ENCODE results near the gene OSBPL8. TPM values are rescaled to one million over a fixed set of nuclear protein-coding genes. Genes with fewer than 3 reads are reported as not detected.
"Not testable (repeated sequence)": the region's sequence is repeated elsewhere in the genome, so short reads cannot be mapped to it uniquely, and the experiment has no call there.

OSBPL8 gene
- polyA plus RNA-seq, 1 donor, result 24.9 TPM

- H3K27me3 ChIP-seq (ENCODE audit: control insufficient read depth, insufficient read depth, low read length), result no peaks in the 10 kb centered on the region
- DNase-seq, result no peak
- no peak overlapping the region for H3K4me3 ChIP-seq (ENCODE audit: low read length)
- no peak overlapping the region for H3K27ac ChIP-seq (ENCODE audit: low read length)
- H3K4me1 ChIP-seq (ENCODE audit: control insufficient read depth, insufficient read depth, low read length), result no peaks in the 10 kb centered on the region
- H3K36me3 ChIP-seq (ENCODE audit: control insufficient read depth, insufficient read depth, low read length), result peaks cover 8% of the 10 kb centered on the region
- H3K9me3 ChIP-seq (ENCODE audit: control insufficient read depth, low read depth, low read length), result no peaks in the 10 kb centered on the region
These were observed 183.6 kb downstream of the OSBPL8 start for GRCh38 chr12:76375939-76376338.

- H3K27ac ChIP-seq (ENCODE audit: low read length), result no peak overlapping the region
- WGBS (ENCODE audit: insufficient coverage, low lambda C conversion rate), result no CpG with 5 or more reads among the region's 1 CpG
- H3K36me3 ChIP-seq (ENCODE audit: control insufficient read depth, insufficient read depth, low read length), result peaks cover 8% of the 10 kb centered on the region
These were observed 184.1 kb downstream of the OSBPL8 start for GRCh38 chr12:76375470-76375869.

GRCh38 chr12:76374386-76375020, 185.1 kb downstream of the OSBPL8 start:
- Histone ChIP-seq H3K27me3 (ENCODE audit: control insufficient read depth, insufficient read depth, low read length) (no peaks in the 10 kb centered on the region), H3K4me3 (ENCODE audit: low read length) (no peak overlapping the region), H3K4me1 (ENCODE audit: control insufficient read depth, insufficient read depth, low read length) (no peaks in the 10 kb centered on the region), H3K36me3 (ENCODE audit: control insufficient read depth, insufficient read depth, low read length) (peaks cover 10% of the 10 kb centered on the region), H3K9me3 (ENCODE audit: control insufficient read depth, low read depth, low read length) (no peaks in the 10 kb centered on the region), H3K27ac (ENCODE audit: low read length) (no peak overlapping the region)
- WGBS (ENCODE audit: insufficient coverage, low lambda C conversion rate), result no CpG with 5 or more reads among the region's 1 CpG
- no peak for DNase-seq

More at GRCh38 chr12:76375470-76375869, 184.1 kb downstream of the OSBPL8 start:
- Histone ChIP-seq H3K4me1 (ENCODE audit: control insufficient read depth, insufficient read depth, low read length) (no peaks in the 10 kb centered on the region), H3K27me3 (ENCODE audit: control insufficient read depth, insufficient read depth, low read length) (no peaks in the 10 kb centered on the region), H3K9me3 (ENCODE audit: control insufficient read depth, low read depth, low read length) (no peaks in the 10 kb centered on the region), H3K4me3 (ENCODE audit: low read length) (no peak overlapping the region)
- DNase-seq, result no peak

- DNase-seq, result no peak
- Histone ChIP-seq H3K27me3 (ENCODE audit: control insufficient read depth, insufficient read depth, low read length) (no peaks in the 10 kb centered on the region), H3K36me3 (ENCODE audit: control insufficient read depth, insufficient read depth, low read length) (peaks cover 23% of the 10 kb centered on the region), H3K9me3 (ENCODE audit: control insufficient read depth, low read depth, low read length) (peaks cover 3% of the 10 kb centered on the region), H3K4me1 (ENCODE audit: control insufficient read depth, insufficient read depth, low read length) (no peaks in the 10 kb centered on the region), H3K27ac (ENCODE audit: low read length) (no peak overlapping the region), H3K4me3 (ENCODE audit: low read length) (no peak overlapping the region)
- no CpG with 5 or more reads among the region's 1 CpG for WGBS (ENCODE audit: insufficient coverage, low lambda C conversion rate)
These were observed 191.3 kb downstream of the OSBPL8 start for GRCh38 chr12:76368230-76368629.

GRCh38 chr12:76366163-76366562, 193.4 kb downstream of the OSBPL8 start:
- Histone ChIP-seq H3K27me3 (ENCODE audit: control insufficient read depth, insufficient read depth, low read length) (no peaks in the 10 kb centered on the region), H3K36me3 (ENCODE audit: control insufficient read depth, insufficient read depth, low read length) (peaks cover 23% of the 10 kb centered on the region), H3K4me1 (ENCODE audit: control insufficient read depth, insufficient read depth, low read length) (no peaks in the 10 kb centered on the region), H3K9me3 (ENCODE audit: control insufficient read depth, low read depth, low read length) (peaks cover 3% of the 10 kb centered on the region), H3K27ac (ENCODE audit: low read length) (no peak overlapping the region), H3K4me3 (ENCODE audit: low read length) (no peak overlapping the region)
- 100% methylated on average over 1 of the region's 1 CpG for WGBS (ENCODE audit: insufficient coverage, low lambda C conversion rate)
- DNase-seq, result no peak

GRCh38 chr12:76364131-76364530, 195.4 kb downstream of the OSBPL8 start:
- not testable (repeated sequence) for H3K27me3 ChIP-seq (ENCODE audit: control insufficient read depth, insufficient read depth, low read length); H3K27ac ChIP-seq (ENCODE audit: low read length); DNase-seq; H3K9me3 ChIP-seq (ENCODE audit: control insufficient read depth, low read depth, low read length); H3K4me3 ChIP-seq (ENCODE audit: low read length); H3K4me1 ChIP-seq (ENCODE audit: control insufficient read depth, insufficient read depth, low read length)
- peaks cover 20% of the 10 kb centered on the region for H3K36me3 ChIP-seq (ENCODE audit: control insufficient read depth, insufficient read depth, low read length)
- no CpG with 5 or more reads among the region's 5 CpGs for WGBS (ENCODE audit: insufficient coverage, low lambda C conversion rate)

- H3K9me3 ChIP-seq (ENCODE audit: control insufficient read depth, low read depth, low read length), result no peaks in the 10 kb centered on the region
- H3K36me3 ChIP-seq (ENCODE audit: control insufficient read depth, insufficient read depth, low read length), result peaks cover 7% of the 10 kb centered on the region
- no peak overlapping the region for H3K27ac ChIP-seq (ENCODE audit: low read length)
- H3K27me3 ChIP-seq (ENCODE audit: control insufficient read depth, insufficient read depth, low read length), result no peaks in the 10 kb centered on the region
- H3K4me1 ChIP-seq (ENCODE audit: control insufficient read depth, insufficient read depth, low read length), result no peaks in the 10 kb centered on the region
- DNase-seq, result no peak
- H3K4me3 ChIP-seq (ENCODE audit: low read length), result no peak overlapping the region
- no CpG with 5 or more reads among the region's 9 CpGs for WGBS (ENCODE audit: insufficient coverage, low lambda C conversion rate)
These were observed 199.3 kb downstream of the OSBPL8 start for GRCh38 chr12:76360316-76360715.

GRCh38 chr12:76356071-76356470, 203.5 kb downstream of the OSBPL8 start:
- WGBS (ENCODE audit: insufficient coverage, low lambda C conversion rate), result no CpG with 5 or more reads among the region's 1 CpG
- Histone ChIP-seq H3K4me1 (ENCODE audit: control insufficient read depth, insufficient read depth, low read length) (no peaks in the 10 kb centered on the region), H3K36me3 (ENCODE audit: control insufficient read depth, insufficient read depth, low read length) (peaks cover 5% of the 10 kb centered on the region), H3K9me3 (ENCODE audit: control insufficient read depth, low read depth, low read length) (no peaks in the 10 kb centered on the region), H3K4me3 (ENCODE audit: low read length) (no peak overlapping the region), H3K27me3 (ENCODE audit: control insufficient read depth, insufficient read depth, low read length) (no peaks in the 10 kb centered on the region), H3K27ac (ENCODE audit: low read length) (no peak overlapping the region)
- DNase-seq, result no peak

- 18% methylated on average over 2 of the region's 49 CpGs for WGBS (ENCODE audit: insufficient coverage, low lambda C conversion rate)
- H3K9me3 ChIP-seq (ENCODE audit: control insufficient read depth, low read depth, low read length), result no peaks in the 10 kb centered on the region
These were observed 211.3 kb downstream of the OSBPL8 start, which contains the start of gene BBS10 for GRCh38 chr12:76348079-76348901. BBS10 (minus strand) TSS chr12:76348415; CDS start chr12:76348358, 57 bp downstream.

GRCh38 chr12:76346798-76347420, 212.7 kb downstream of the OSBPL8 start:
- peak overlapping the region; percentile 72 for H3K4me3 ChIP-seq (ENCODE audit: low read length)
- H3K36me3 ChIP-seq (ENCODE audit: control insufficient read depth, insufficient read depth, low read length), result no peaks in the 10 kb centered on the region
- WGBS (ENCODE audit: insufficient coverage, low lambda C conversion rate), result no CpG with 5 or more reads among the region's 4 CpGs
- no peaks in the 10 kb centered on the region for H3K9me3 ChIP-seq (ENCODE audit: control insufficient read depth, low read depth, low read length)
- no peaks in the 10 kb centered on the region for H3K27me3 ChIP-seq (ENCODE audit: control insufficient read depth, insufficient read depth, low read length)
- DNase-seq, result peak; percentile 34 to 53
- peak overlapping the region; percentile 77 for H3K27ac ChIP-seq (ENCODE audit: low read length)
- H3K4me1 ChIP-seq (ENCODE audit: control insufficient read depth, insufficient read depth, low read length), result no peaks in the 10 kb centered on the region

More at GRCh38 chr12:76348079-76348901, 211.3 kb downstream of the OSBPL8 start, which contains the start of gene BBS10:
- Histone ChIP-seq H3K4me3 (ENCODE audit: low read length) (peak within 1 kb of the TSS; percentile 72), H3K27me3 (ENCODE audit: control insufficient read depth, insufficient read depth, low read length) (no peaks in the 10 kb centered on the region), H3K4me1 (ENCODE audit: control insufficient read depth, insufficient read depth, low read length) (no peaks in the 10 kb centered on the region), H3K27ac (ENCODE audit: low read length) (peak within 1 kb of the TSS; percentile 77), H3K36me3 (ENCODE audit: control insufficient read depth, insufficient read depth, low read length) (no peaks in the 10 kb centered on the region)
- DNase-seq, result peak; percentile 82 to 92
